ENCODE results near the gene CPLANE2.
"Not testable (repeated sequence)": the region's sequence is repeated elsewhere in the genome, so short reads cannot be mapped to it uniquely, and the experiment has no call there.

CPLANE2 gene

GRCh38 chr1:16208270-16208987 is 28.6 kb downstream of the CPLANE2 start:
- no peak for DNase-seq

GRCh38 chr1:16207318-16208269 is 29.4 kb downstream of the CPLANE2 start:
- no peak for DNase-seq

- peak; percentile 61 for DNase-seq
Measured at GRCh38 chr1:16206547-16207317, 30.3 kb downstream of the CPLANE2 start.

GRCh38 chr1:16205891-16206546 is 31.0 kb downstream of the CPLANE2 start:
- DNase-seq = no peak

- DNase-seq = no peak
Measured at GRCh38 chr1:16205334-16205671, 31.7 kb downstream of the CPLANE2 start.

- DNase-seq = no peak
Measured at GRCh38 chr1:16204634-16205333, 32.2 kb downstream of the CPLANE2 start.

- no peak for DNase-seq
Measured at GRCh38 chr1:16204216-16204615, 32.8 kb downstream of the CPLANE2 start.

GRCh38 chr1:16203550-16203949 is 33.4 kb downstream of the CPLANE2 start:
- no peak for DNase-seq

- DNase-seq = no peak
Measured at GRCh38 chr1:16202281-16203210, 34.4 kb downstream of the CPLANE2 start.

GRCh38 chr1:16199700-16200099 is 37.3 kb downstream of the CPLANE2 start:
- DNase-seq = no peak

GRCh38 chr1:16199157-16199501 is 37.9 kb downstream of the CPLANE2 start:
- DNase-seq = no peak

GRCh38 chr1:16198444-16199156 is 38.4 kb downstream of the CPLANE2 start:
- no peak for DNase-seq

GRCh38 chr1:16196874-16197273 is 40.1 kb downstream of the CPLANE2 start:
- no peak for DNase-seq

- DNase-seq = not testable (repeated sequence)
Measured at GRCh38 chr1:16196139-16196538, 40.8 kb downstream of the CPLANE2 start.

- no peak for DNase-seq
Measured at GRCh38 chr1:16195518-16195905, 41.5 kb downstream of the CPLANE2 start.

- no peak for DNase-seq
Measured at GRCh38 chr1:16191916-16192546, 45.0 kb downstream of the CPLANE2 start.

GRCh38 chr1:16191309-16191708 is 45.7 kb downstream of the CPLANE2 start:
- DNase-seq = no peak

GRCh38 chr1:16189921-16190621 is 46.9 kb downstream of the CPLANE2 start:
- no peak for DNase-seq

- DNase-seq = no peak
Measured at GRCh38 chr1:16189003-16189402, 48.0 kb downstream of the CPLANE2 start.
